RWPE1 (cell line): ENCODE data around the gene BEST1.

ENCODE experiments used
- CTCF ChIA-PET: fragments of 350-600 bp; sonication (Branson Sonifier 250); formaldehyde crosslinking; extraction: SDS; loops from one replicate; lab custom pipeline; 2021; lab: Yijun Ruan, JAX
- POLR2A ChIA-PET: fragments of 400-600 bp; formaldehyde crosslinking; extraction: SDS; loops from one replicate; lab custom pipeline; 2020; ENCODE audit warnings: antibody characterized with exemption; ENCODE audit not compliant: low non-redundant PET; lab: Yijun Ruan, JAX
- DNase-seq: peaks from one replicate; pipeline ENCODE4 v3.0.0; 2012; ENCODE audit warnings: low spot score
- H3K27ac ChIP-seq: fragments of 450-650 bp; 2 replicates; pipeline ENCODE4 v1.5.1; 2017
- TF ChIP-seq, protein P1 (sequence below): fragments of 450-650 bp; conservative IDR thresholded peaks from 2 replicates; pipeline ENCODE4 v1.5.1; 2017; ENCODE audit warnings: low read depth, mild to moderate bottlenecking

BEST1 gene

DNA sequence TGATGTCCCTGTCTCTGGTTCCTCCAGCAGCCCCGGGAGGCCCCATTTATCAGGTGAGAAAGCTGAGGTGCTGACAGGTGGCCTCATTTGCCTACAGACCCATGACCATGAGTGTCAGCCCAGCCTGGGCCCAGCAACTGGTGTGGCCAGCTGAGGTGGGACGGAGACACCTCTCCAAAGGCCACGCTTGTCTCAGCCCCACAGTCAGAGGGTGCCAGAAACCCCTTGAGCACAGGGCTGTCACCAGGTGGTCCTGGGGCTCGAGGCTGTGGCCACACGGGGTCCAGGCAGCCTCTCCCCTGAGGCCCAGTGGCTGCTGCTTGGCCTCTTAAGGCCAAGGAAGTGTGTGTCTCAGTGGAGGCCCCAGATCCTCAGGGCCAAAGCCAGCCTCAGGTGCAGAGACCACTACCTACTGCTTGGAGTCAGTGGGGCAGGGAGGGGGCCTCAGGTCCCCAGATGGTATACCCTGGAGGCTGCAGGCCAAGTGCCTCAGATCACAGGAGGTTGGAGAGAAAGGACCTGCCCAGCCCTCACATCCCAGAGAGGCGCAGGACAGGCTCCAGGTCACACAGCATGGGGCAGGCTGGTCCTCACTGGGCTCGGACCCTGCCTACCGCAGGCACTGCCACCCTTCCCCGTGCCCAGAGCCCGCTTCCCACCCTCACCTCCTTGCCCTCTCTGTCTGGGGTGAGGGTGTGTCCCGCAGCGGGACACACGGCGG, 44.2 kb upstream of the BEST1 start:
- DNase-seq: no peak
- ChIA-PET CTCF (interaction anchor here (0.6 to 4.2 kb wide), 4 partner anchors 16 to 176 kb away, joined by 3 to 21 read pairs (median 8); no protein-coding TSS in a partner anchor), POLR2A (interaction anchor here (0.6 kb wide), 1 partner anchor 57 kb away, joined by 3 read pairs; no protein-coding TSS in a partner anchor)
- TF ChIP-seq, protein P1, sequence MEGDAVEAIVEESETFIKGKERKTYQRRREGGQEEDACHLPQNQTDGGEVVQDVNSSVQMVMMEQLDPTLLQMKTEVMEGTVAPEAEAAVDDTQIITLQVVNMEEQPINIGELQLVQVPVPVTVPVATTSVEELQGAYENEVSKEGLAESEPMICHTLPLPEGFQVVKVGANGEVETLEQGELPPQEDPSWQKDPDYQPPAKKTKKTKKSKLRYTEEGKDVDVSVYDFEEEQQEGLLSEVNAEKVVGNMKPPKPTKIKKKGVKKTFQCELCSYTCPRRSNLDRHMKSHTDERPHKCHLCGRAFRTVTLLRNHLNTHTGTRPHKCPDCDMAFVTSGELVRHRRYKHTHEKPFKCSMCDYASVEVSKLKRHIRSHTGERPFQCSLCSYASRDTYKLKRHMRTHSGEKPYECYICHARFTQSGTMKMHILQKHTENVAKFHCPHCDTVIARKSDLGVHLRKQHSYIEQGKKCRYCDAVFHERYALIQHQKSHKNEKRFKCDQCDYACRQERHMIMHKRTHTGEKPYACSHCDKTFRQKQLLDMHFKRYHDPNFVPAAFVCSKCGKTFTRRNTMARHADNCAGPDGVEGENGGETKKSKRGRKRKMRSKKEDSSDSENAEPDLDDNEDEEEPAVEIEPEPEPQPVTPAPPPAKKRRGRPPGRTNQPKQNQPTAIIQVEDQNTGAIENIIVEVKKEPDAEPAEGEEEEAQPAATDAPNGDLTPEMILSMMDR: no peak
- no peak overlapping the region for H3K27ac ChIP-seq

DNA sequence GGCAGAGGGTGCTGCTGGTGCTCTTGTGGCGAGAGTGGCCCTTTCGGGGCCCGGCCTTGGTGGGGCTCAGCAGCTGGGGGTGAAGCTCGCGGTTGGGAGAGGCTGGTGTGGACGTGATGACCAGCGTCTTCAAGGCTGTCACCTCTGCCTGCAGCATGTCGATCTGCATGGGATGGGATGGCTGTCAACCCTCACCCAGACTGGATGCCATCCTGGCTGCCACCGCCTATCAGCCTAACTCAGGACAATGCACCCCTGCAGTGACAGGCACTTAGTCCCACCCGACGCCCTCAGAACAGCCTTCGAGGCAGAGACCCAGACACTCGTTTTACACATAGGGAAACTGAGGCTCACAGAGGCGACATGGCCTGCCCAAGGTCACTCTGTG, 43.6 kb upstream of the BEST1 start:
- DNase-seq: no peak
- CTCF ChIA-PET: no interaction called here
- POLR2A ChIA-PET: no interaction called here
- TF ChIP-seq, protein P1: no peak
- H3K27ac ChIP-seq: no peak overlapping the region

DNA sequence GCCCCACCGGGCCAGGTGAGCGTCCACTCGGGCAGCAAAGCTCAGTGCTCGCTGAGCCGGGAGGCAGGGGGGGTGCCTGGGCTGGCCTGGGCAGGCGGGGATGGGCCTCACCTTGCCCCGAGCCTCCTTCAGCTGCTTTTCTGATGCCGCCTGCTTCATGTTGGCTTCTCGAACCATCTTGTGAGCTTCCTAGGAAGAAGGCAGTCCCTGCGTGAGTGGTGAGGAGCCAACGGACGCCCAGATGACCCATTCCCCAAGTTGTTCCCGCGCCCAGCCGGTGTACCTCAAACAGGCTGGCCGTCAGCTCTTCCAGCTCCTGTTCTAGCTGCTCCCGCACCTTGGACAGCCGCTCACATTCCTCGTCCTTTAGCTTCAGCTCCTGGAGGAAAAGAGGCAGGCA, 42.9 kb upstream of the BEST1 start:
- H3K27ac ChIP-seq: no peak overlapping the region
- CTCF ChIA-PET: interaction anchor here (0.6 to 2.5 kb wide), 3 partner anchors 40 to 175 kb away, joined by 3 to 12 read pairs (median 3); no protein-coding TSS in a partner anchor
- no peak for DNase-seq
- POLR2A ChIA-PET: no interaction called here
- TF ChIP-seq, protein P1: no peak

DNA sequence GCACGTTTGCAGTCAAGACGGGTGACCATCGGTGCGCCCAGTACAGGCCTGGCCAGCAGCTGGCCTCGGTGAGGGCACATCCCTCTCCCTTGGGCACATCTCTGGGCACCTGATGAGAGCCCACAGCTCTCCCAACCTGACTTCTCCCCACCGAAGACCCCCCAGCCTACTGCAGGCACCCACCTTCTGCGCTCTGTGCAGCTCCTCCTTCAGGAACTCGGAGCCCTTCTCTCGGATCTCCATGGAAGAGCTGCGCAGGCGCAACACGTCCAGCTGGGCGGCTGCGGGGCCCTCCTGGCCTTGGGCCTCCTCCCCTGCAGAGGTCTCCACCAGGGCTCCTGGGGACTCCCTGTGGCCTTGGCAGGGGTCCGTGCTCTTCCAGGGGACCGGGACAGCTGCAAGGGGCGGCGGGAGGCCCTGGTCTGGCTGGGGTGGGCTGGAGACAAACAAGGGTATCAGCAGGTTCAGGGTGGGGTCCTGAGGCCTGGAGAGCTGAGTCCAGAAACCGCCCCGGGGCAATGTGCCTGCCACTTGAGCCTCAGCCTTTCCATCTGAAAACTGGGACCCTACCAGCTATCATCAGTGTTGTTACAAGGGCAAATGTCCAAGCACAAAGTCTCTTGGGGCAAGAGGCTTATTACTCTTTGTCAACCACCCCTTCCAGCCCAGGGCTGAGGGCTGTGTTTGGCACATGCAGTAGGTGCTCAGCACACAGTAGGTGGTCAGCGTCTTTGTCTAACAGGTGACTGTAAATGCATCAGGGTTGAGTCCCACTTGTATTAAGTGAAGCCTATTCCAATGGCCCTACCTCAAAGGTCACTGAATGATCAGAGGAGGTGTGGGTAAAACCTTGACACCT, 42.1 kb upstream of the BEST1 start:
- H3K27ac ChIP-seq: no peak overlapping the region
- POLR2A ChIA-PET: interaction anchor here (0.6 kb wide), 1 partner anchor 17 kb away, joined by 3 read pairs; no protein-coding TSS in a partner anchor
- DNase-seq: no peak
- CTCF ChIA-PET: interaction anchor here (0.6 to 2.5 kb wide), 4 partner anchors 39 to 174 kb away, joined by 3 to 12 read pairs (median 3); no protein-coding TSS in a partner anchor
- TF ChIP-seq, protein P1: no peak

DNA sequence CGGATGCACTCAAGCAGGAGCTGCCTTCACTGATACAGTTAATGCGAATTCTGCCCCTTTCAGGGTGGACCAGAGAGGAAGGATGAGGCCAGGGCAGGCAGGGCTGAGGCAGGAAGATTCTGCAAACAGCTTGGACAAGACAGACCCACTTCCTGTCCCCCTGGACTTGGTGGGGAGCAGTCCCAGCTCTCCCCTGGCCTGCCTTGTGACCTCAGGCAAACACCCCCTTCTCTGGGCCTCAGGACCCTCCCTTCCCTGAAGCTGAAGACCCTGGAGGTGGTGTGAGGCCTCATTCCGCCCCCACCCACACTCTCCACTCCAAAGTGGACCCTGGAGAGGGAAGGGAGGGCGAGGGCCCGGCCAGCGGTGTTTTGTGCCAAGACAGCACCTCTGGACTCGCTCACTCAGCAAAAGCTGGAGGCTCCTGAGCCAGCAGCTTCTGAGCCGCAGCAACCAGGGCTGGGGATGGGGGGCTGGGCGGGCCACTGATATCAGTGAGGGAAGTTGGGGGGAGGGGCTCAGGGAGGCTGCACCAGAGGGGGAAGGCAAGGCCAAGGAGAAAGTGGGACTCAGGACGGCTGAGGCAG, 41.3 kb upstream of the BEST1 start:
- ChIA-PET POLR2A (interaction anchor here (0.6 kb wide), 1 partner anchor 17 kb away, joined by 3 read pairs; no protein-coding TSS in a partner anchor), CTCF (interaction anchor here (0.6 to 2.5 kb wide), 3 partner anchors 16 to 173 kb away, joined by 3 to 12 read pairs (median 5); no protein-coding TSS in a partner anchor)
- DNase-seq: no peak
- H3K27ac ChIP-seq: no peak overlapping the region
- TF ChIP-seq, protein P1: no peak
